D721Med (cell line): ENCODE data around the gene QSOX2.

Source experiments
- DNase-seq: peaks from one replicate; pipeline ENCODE4 v3.0.0; 2011; ENCODE audit warnings: low spot score; ENCODE audit not compliant: insufficient read length
- FAIRE-seq: peaks from 2 replicates; lab custom pipeline; 2011; peaks lifted over from hg19 to GRCh38; lab: Jason Lieb, UNC
- TF ChIP-seq, protein P1 (sequence below): IDR thresholded peaks from 2 replicates; pipeline ENCODE4 v1.5.1; 2012; ENCODE audit warnings: mild to moderate bottlenecking, control low read depth; ENCODE audit not compliant: insufficient read depth; ENCODE audit errors: missing control alignments

QSOX2 gene

DNA sequence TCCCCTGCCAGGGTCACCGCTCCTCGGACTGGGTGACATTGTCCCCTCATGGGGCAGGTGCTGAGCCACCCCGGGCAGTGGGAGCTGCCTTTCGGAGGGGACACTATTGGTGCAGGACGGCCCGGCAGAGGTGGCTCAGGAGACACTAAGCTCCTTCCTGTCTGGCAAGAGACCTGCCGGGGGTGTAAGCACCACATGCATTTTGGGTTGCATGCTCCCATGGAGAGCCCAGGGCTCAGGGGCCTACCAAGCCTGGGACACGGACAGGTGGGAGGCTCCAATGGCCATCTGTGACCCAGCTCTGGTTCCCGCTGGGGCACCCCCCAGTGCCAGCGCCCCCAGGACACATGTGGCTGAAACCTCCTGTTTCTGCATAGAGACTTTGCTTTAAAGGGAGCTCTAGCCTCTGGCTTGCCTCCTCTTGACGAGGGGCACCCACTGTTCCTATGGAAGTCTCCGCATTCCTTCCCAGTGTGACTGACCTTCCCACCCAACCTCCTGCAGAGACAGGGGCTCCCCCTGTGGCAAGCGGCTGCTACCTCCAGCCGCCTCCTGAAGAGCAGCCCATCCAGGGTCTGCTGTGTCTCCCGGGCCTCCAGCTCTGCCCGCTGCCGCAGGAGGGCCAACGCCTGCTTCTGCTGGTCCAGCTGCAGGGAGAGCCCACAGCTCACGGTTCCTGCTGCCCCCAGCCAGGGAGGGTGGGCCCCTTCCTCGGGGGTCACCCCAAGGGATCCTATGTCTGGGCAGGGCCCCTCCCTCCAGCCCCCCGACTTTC is 30.2 kb upstream of the QSOX2 start:
- FAIRE-seq (no peak), DNase-seq (no peak)
- TF ChIP-seq, protein P1, sequence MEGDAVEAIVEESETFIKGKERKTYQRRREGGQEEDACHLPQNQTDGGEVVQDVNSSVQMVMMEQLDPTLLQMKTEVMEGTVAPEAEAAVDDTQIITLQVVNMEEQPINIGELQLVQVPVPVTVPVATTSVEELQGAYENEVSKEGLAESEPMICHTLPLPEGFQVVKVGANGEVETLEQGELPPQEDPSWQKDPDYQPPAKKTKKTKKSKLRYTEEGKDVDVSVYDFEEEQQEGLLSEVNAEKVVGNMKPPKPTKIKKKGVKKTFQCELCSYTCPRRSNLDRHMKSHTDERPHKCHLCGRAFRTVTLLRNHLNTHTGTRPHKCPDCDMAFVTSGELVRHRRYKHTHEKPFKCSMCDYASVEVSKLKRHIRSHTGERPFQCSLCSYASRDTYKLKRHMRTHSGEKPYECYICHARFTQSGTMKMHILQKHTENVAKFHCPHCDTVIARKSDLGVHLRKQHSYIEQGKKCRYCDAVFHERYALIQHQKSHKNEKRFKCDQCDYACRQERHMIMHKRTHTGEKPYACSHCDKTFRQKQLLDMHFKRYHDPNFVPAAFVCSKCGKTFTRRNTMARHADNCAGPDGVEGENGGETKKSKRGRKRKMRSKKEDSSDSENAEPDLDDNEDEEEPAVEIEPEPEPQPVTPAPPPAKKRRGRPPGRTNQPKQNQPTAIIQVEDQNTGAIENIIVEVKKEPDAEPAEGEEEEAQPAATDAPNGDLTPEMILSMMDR, result no peak

DNA sequence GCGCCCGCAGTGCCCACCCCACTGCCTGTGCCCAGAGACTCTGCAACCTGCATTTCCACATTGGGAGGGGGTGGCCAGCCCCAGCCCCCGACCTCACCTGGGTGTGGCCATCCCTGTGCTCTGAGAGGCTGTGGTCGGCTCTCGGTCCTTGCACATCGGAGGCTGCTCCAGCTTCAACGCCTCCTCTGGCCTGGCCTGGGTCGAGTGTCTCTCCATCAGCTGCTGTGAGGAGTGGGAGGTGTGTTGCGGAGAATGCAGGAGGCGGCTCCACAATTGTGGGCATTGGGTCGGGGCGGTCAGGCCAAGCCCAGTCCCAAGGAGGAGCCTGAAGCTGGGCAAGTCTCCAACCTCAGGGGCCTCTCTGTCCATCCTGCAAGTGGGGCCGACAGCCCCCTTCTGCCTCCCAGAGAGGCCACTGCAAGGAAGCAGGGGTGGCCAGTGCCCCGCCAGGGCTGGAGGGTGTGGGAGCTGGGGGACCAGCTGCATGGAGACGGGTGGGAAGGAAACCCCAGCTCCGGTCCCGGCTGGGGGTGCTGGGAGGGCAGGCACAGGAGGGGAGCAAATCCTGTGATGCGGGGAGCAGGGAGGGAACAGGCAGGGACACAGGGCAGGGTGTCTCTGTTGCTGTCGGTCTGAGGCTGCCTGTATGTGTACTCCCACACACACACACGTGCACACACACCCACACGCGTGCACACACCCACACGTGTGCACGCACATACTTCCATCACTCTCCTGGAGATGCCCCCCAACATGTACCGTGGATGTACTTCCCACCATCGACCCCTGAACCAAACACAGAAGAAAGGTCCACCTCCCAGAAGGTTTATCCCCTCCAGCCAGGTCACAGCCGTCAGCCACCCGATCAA is 29.4 kb upstream of the QSOX2 start:
- FAIRE-seq (no peak), DNase-seq (no peak)
- TF ChIP-seq, protein P1, result no peak

DNA sequence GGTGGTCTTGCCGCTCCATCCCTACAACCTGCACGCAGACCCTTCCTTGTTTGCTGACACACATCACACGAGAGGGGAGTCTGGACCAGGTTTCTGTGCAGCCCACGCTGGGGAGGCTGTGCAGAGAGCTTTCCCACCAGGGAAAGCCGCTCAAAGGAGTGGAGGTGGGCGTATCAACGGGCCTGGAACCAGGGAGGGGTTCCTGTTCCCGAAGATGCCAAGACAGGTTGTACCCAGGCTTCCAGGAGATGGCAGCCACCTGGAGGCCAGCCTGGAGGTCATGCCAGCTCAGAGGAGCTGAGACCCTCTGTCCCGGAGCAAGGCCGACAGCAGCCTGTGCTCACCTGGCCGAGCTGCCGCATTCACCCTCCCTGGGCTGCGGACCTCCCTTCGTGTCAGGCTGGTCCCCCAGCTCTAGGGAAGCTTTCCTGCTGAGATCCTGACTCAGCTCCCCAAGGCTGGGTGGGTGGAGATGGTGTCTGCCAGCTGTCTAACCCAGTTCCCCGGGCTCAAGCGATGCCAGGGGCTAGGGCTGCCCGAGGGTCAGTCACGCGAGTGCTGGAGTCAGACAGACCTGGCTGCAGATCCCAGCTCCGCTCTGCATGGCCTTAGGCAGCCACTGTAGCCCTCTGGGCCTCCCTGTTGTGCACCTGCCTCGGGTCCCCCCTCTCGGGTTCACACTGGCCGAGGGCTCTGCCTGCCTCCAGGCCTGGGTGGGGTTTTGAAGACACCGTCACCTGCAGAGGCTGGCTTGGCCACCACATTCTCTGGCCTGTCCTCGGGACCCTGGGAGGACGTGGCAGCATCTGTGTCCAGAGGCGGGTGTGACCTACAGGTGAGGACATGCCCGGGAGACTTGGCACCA is 28.5 kb upstream of the QSOX2 start:
- DNase-seq (no peak), FAIRE-seq (no peak)
- TF ChIP-seq, protein P1, result no peak

DNA sequence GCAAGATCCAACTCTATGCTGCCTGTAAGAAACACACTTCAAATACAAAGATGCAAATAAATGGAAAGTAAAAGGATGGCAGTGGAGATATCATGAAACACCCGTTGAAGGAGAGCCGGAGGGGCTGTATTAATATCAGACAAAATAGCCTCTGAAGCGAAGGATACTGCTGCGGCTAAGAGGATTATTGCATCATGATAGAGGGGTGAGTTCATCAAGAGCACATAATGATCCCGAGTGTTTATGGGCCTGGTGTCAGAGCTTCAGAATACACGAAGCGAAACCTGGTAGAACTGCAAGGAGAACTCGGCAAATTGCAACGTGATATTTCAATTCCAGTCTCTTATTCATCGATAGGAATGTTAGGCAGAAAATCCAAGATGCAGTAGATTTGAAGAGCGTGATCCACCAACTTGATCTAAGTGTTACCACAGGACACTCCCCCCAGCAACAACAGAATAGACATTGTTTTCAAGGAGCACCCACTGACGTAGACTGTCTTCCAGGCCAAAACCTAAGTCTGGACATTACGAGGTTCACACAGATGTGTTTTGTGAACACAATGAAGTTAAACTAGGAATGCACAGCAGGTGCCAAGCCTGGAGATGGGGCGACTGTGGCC is 27.7 kb upstream of the QSOX2 start:
- DNase-seq (peak; percentile 90), FAIRE-seq (peak; percentile 91)
- TF ChIP-seq, protein P1, result no peak

DNA sequence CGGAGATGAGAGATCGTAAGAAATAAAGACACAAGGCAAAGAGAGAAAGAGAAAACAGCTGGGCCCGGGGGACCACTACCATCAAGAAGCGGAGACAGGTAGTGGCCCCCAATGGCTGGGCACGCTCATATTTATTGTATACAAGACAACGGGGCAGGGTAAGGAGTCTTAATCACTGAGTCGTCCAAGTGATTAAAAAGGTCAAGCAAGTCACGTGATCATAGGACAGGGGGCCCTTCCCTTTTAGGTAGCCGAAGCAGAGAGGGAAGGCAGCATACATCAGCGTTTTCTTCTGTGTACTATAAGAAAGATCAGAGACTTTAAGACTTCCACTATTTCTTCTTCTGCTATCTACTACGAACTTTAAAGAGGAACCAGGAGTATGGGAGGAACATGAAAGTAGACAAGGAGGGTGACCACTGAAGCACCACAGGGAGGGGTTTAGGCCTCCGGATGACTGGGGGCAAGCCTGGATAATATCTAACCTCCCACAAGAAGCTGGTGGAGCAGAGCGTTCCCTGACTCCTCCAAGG is 24.6 kb upstream of the QSOX2 start:
- FAIRE-seq (no peak), DNase-seq (no peak)

DNA sequence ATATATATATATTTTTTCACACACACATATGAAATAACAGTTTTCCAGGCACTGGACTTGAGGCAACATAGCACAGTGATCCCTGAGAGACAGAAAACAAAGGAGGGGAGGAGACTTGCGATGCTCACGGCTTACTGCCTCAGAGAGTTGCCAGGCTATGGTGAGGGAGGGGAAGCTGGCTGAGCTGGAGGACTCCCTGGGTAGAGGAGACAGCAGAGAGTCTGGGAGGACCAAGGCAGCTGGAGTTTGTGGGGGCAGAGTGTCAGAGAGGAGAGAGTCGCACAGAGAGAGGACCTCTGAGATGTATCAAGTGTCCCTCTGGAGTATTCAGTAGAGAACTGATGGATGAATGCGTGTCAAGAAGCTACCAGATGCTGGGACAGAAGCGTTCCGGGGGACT is 23.1 kb upstream of the QSOX2 start:
- DNase-seq (no peak), FAIRE-seq (no peak)
- TF ChIP-seq, protein P1, result no peak

More for the DNA sequence above, 24.6 kb upstream of the QSOX2 start:
- TF ChIP-seq, protein P1, result no peak
